GM20431 (cell line): Measurements from ENCODE around the gene TMEM178B.

Experiments
- in situ Hi-C: fragments of 300-500 bp; cut with MseI, MboI; formaldehyde crosslinking; loops from one replicate; pipeline ENCODE4 v1.15.0; 2020; ENCODE audit warnings: low sequenced_read_pairs; ENCODE audit not compliant: unreplicated experiment

TMEM178B gene

DNA sequence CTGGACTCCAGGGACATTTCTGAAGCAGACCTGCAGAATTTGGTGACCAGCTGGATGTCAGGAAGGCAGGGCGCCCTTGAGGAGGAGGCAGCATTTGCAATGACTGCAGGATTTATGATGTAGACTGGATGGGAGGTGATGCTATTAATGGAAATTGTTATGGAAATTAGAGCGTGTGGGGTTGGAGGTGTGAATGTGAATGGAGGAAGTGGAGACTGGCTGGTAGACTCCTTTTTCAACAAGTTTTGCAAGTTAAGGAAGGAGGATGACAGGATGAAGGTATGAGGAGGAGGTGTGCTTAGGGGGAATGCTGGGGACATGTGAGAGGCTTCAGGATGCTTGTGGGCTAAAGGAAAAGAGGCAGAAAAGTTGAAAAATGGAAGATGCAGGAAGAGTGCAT lies 137.0 kb downstream of the TMEM178B start:
- in situ Hi-C loops, result no loop called here

DNA sequence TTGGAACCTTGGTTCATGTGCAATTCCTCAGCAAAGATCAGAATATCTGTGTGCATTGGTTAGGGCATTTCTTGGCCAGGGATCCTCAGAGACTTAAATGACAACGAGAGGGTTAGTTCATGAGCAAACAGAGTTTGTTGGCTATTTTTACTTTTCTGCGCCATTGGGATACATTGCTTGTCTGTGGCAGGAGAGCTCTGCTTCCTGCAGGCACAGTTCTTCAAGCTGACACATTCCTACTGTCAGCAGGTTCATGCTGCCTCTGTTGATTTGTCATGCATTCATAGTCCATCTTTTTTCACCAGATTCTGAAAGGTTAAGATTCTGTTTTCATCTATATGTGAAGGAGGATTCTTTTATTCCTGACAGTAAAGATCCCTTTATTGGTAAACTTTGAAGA lies 139.4 kb downstream of the TMEM178B start:
- in situ Hi-C loops, result no loop called here

DNA sequence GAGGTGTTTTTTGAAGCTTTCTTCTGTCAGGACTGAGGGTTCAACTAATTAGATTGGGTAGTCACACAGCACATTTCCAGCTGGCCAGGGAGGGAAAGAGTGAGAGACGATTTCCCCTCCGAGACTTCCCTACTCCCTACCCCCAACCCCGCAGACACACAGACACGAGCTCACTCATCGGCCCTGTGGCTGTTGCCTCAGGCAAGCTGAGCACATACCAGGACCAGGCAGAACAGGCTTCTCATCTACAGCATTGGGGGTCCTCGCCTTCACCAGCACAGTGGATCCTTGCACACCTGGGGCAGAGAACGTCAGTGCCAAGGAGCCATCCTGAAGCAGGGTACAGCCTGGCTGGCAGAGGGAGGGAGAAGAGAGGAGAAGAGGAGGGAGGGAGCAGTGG lies 144.1 kb downstream of the TMEM178B start:
- in situ Hi-C loops, result no loop called here

DNA sequence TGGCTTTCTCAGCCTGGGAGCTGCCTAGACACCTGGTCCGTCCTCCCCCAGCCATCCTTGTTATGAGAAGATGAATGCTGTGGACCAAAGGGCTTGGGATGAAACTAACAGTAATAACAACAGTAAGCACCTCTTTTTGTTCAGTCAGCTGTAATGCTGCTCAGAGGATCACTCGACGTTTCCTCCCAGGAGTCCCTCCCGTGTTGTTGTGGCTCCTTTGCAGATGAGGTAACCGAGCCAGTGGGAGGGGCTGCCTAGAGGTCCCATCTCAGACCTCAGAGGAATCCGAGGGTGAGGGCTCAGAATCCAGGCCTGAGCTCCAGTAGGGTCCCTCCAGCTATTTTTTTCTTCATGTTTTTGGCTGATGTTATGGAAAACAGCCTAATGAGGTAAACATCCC lies 145.1 kb downstream of the TMEM178B start:
- in situ Hi-C loops, result no loop called here

DNA sequence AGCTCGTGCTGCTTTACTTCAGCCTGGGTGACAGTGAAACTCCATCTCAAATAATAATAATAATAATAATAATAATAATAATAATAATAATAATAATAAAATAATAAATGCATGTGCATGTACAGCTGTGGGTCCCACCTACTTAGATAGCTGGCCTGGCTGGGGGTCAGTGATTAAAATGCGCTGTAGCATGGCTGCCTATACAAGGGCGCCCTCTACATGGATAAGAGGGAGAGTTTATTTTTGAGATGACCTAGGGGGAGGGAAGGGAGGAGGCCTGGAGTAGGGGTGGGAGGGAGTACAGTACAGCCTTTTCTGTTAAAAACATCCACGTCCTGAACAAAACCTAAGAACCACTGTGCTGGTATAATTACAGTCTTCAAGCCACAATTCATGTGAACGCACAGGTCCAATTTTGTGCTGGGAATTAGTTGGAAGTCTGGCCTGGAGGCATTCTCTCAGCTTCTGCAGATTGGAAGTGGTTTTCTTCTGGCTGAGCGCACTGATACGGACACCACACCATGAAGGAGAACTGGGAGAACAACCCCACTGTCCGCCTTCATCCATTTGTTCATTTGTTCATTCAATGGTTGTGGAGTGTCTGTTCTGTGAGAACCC lies 146.5 kb downstream of the TMEM178B start:
- in situ Hi-C loops, result no loop called here

DNA sequence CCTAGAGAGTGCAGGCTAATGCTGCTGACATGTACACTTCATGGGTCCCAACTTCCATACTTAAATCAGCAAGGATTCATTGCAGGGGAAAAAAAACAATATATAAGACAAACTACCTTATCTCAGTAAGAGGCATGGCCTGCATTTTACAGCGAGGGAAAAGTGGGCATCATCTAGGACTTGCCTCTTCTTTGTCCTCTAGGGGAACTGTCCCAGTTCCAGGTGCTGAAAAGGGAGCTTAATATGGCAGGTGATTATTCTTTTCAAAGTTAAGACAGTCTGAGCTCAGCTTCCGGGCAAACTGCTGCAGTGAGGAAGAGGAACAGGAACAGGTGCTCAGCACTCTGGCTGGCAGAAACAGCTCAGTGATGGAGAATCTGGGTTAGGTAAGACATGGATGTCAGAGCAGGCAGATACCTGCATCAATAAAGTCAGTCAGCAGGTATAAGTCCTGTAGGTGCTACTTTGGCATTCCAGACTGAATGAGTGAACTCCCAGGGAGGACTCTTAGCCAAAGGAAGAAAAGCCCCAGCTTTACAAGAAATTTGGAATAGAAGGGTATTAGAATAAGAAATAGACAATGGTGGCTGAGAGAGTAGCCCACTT lies 147.2 kb downstream of the TMEM178B start:
- in situ Hi-C loops, result no loop called here

DNA sequence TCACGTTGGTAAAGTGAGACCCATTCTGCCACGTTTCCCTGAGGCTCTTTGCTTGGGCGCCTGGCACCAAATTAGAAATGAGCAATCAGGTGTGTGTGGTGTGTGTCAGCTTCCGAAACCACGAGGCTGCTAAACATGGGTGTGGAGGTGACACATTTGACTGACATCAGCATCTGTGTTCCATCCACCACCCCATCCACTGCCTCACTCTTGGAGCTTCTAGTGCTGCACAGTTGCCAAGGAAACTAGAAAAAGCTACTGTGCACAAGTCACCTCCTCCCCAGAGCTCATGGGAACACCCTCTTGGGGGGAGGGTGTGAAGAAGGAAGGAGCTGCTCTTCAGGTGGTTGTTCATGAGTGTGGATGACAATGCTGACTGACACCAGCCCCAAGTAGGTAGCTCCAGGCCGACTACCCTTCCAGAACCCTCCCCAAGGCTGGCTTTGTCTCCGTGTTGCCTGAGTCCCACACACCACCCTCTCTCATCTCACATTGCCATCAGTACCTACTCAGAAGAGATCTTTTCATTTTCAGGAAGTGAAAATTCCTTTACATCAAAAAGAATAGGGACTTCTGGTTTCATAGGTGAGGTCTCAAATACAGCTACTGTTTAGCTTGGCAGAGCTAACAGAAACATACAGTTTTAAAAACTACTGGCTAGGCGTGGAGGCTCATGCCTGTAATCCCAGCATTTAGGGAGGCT lies 152.2 kb downstream of the TMEM178B start:
- in situ Hi-C loops, result no loop called here

DNA sequence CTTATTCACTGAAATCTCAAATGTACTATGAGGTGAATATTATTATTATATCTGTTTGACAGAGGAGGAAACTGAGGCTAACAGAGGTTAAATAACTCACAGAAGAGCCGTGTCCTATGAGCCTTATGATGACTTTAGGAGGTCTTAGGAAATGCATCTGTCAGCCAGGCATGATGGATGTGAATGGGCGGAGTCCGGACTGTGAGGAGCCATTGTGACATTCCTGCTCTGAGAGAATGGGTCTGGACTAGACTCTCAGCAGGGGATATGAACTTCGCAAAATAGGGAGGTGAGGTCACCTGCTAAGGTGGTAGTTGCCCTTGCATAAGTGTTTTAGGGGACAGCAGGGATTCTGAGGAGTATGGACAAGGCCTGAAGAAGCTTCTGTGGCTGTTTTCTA lies 153.6 kb downstream of the TMEM178B start:
- in situ Hi-C loops, result no loop called here

DNA sequence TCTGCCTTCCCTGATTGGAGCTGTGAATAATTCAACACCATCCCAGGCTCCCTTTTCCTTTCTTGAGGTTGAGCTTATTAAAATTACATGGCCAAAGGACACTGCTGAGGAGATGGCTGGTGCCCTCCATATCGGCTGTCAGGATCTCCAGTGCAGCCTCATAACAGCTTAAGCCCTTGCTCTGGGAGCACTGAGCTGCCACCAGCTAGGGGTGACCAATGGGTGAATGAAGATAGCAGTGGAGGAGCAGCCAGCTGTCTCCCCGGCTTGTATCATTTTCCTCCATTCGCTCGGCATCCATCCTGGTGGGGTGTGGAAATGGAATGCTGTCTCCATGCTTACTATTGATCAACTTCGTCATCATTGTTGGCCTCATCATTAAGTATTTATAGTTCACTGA lies 154.6 kb downstream of the TMEM178B start:
- in situ Hi-C loops, result no loop called here

DNA sequence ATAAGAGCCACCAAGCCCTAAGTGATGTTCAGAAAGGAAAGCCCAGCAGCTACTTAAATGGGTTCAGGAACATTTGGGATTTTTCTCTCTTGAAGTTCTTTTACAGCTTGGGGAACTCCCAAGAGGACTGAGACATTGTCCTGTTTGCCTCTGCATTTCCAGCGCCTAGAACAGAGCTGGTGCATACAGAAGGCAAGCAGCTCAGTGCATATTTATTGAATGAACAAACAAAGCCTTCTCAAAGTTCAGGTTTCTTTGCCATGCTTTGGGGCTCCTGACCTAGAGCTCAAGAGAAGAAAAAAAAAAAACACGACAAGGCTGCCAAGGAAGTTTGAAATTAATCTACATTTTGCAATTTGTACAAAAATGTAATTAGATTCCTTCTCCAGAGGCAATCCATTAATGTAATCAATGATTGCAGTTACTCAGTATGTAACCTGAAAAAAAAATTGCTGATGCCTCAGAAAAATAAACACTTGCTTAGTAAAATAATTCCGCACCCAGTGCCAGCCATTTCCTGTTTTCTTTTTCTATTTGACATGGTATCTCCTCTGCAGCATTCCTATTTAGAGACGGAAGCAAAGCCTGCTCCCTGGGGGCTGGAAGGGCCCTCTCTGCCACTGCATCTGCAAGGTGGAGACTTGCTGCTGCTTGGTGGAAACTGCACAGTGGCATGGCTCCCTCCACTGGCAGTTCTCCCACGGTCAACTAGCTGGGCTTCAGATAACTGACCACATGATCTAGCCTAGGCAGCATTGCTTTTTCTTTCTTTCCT lies 157.3 kb downstream of the TMEM178B start:
- in situ Hi-C loops, result no loop called here

DNA sequence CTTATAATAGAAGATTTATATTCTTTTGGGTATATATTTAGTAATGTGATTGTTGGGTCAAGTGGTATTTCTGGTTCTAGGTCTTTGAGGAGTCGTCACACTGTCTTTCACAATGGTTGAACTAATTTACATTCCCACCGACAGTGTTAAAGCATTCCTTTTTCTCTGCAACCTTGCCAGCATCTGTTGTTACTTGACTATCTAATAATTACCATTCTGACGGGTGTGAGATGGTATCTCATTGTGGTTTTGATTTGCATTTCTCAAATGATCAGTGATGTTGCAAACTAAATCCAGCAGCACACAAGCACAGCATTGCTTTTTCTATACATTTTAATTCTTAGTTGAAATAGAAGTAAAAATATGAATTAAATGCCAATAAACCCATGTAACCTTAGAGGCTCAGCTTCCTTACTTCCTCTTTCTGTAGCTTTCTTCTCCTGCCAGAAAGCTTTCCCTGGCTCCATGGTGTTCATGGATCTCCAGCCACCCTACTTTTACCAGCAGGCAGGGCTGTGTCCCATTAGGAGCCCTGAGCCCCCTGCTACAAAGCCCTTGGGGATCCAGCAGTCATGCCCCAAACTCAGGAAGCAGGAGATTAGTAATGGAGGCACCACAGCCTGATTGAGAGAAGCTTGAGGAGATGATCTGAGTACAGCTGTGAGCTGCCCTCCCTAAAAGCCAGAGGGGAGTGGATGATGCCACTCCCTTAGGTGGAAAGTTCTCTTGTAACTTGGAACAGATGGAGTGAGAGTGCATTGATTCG lies 158.6 kb downstream of the TMEM178B start:
- in situ Hi-C loops, result no loop called here

DNA sequence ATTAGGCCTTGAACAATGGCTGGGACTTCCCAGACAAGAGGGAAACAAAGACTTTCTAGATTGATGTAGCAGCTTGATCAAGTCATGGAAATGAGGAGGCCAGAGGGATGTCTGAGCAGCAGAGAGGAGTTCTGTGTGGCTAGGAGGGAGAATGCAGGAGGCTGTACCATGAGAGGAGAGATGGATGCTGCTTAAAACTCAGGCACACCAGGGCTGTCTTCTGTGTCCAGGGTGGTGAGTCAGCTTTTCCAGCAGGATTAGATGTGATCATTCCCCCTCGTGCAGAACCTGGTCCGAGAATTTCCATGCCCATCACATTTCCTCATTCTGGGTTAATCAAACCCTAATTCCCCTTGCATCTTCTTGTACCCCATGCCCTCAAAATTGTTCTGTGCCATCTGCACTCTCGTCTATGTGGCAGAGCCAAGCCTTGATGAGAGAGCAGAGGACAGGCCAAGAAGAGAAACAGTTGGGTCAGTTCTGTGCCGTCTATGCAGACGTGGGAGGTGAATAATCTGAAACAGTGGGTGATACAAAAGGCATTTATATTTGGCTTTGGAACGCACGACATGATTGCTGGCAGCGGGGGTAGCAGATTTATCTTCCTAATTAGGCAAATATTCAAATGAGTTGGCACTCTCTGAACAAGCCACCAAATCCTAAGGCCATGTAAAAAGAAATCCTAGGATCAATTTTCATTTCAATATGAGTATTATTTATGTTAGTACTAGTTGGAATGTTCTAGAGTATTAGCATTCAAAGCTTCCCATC lies 160.7 kb downstream of the TMEM178B start:
- in situ Hi-C loops, result no loop called here

DNA sequence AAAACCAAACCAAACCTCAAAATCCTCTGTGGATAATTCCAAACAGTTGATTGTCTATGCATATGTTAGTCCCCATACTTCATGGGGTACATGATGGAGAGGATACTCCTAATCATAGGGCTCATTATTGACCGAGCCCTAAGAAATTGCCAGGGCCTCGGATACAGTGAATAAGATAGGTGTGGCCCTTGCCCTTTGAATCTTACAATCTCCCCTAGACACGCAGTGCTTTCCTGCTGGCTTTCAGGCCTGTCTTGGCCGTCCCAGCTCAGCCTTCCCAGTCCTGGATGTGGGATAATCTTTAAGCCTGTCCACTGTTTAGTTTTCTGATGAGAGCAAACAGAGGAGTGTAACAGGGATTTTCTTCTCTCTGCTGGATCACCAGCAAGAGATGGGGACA lies 161.8 kb downstream of the TMEM178B start:
- in situ Hi-C loops, result no loop called here

DNA sequence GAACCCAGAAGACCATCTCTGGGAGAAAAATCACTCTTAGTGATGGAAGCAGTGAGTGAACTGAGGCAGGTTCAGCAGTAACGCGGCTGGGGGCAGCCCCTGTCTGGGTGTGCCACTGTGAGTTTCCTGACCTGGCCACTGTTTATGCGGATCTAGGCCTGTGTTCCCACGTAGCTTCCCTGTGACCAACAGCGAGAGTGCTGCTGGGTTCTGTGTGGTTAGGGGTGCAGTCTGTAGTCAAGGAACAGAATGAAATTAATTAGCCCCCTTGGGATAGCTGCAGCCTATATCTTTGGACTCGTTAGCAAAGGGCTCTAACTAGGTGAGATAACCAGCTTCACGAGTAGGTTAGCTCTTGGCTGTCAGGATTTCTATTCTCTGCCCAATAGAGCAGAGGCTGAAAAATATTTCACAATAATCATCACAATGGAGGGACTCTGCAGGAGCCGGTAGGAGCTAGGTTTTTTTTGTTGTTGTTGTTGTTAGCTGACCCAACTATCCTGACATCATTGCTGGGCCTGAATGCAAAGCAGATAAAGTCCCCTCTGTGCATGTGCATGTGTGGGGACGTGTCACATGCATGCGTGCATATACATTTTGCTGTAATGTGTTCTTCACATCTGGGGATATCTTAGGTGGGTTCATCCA lies 164.9 kb downstream of the TMEM178B start:
- in situ Hi-C loops, result no loop called here

DNA sequence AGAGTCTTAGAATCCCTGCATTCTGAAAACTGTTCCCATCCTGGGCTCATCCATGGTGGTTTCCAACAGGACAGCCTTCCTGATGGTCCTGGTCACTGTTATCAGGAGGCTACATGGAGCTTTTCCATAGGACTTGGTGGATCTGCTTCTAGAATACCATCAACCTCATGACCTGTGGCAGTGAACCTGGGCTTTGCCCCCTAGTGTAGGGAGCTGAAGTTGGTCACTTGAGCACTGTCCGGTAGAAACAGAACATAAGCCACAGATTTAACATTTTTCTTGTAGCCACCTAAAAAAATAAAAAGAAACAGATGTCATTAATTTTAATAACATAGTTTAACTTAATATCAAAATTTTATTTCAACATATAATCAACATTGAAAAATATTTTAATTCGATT lies 165.8 kb downstream of the TMEM178B start:
- in situ Hi-C loops, result no loop called here

DNA sequence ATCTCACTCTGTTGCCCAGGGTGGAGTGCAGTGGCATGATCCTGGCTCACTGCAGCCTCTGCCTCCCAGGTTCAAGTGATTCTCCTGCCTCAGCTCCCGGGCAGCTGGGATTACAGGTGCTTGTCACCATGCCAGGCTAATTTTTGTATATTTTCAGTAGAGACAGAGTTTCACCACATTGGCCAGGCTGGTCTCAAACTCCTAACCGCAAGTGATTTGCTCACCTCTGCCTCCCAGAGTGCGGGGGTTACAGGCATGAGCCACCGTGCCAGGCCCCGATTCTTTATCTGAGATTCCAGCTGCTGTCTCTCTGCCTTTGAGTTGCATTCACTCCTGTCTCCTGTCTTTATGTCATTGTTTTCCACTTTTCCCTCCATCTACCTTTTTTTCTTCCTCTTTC lies 168.7 kb downstream of the TMEM178B start:
- in situ Hi-C loops, result no loop called here

DNA sequence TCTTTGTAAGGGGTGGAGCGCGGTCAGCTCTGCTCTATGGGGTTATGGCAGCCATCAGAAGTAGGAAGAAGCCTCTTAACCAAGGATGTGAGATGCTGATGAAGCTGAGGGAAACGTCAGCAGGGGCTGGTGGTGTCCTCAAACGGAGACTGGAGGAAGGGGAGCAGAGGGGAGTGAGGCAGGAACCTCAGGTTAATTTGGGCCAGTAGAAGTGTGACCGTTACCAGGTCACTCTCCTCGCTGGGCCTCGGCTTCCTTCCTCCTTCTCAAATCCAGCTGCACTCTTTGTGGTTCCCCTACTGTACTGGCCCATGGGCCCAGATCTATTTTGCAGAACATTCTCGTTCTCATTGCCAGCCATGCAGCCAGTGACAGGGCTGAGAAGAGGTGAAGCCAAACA lies 169.5 kb downstream of the TMEM178B start:
- in situ Hi-C loops, result no loop called here

DNA sequence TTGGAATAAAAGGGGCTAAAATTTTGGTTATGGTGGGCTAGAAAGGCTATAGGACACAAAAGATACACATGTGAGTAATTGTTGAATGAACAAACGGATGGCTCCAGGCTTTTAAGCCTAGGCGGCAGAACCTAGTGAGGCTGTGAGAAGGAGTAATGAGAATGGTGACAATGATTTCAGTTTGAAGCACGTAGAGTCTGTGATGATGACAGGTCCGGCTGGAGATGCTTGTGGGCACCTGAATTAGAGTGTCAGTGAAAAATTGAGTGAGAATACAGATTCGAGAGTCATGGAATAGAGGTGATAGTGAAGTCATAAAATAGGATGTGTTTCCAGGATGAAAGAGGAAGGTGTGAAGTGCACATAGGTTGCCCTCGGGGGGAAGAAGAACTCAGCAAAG lies 170.6 kb downstream of the TMEM178B start:
- in situ Hi-C loops, result no loop called here

DNA sequence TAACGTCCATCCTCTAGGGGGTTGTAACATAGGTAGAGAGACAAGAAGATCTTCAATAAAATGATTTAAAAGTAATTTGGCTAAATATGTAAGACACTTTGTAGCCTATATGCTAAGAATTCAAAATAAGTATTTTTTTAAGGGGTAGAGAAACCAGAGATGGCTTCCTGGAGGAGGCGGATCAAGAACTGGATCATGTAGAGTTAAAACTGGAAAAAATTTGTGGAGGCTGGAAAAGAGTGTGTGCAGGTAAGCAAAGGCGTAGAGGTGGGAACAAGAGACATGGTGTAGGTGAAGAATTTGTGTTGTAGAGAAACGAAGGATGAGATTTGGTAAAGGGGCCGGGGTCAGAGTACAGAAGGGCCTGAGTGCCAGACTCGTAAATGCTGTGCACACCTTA lies 172.6 kb downstream of the TMEM178B start:
- in situ Hi-C loops, result no loop called here
